Skeletal muscle cell (primary cell): ENCODE measurements around the gene NUP93.
"Not testable (repeated sequence)": the region's sequence is repeated elsewhere in the genome, so short reads cannot be mapped to it uniquely, and the experiment has no call there.

Experiments used
- DNase-seq: peaks from one replicate; pipeline ENCODE4 v3.0.0-alpha.2; 2010; ENCODE audit warnings: low read depth
- H3K4me3 ChIP-seq: 2 replicates; pipeline ENCODE4 v1.5.1; 2011; ENCODE audit warnings: low read depth, mild to moderate bottlenecking, control low read depth, low read length, moderate library complexity

Gene NUP93

GRCh38 chr16:56878282-56878854 is 148.4 kb downstream of the NUP93 start:
- no peak for DNase-seq

DNA sequence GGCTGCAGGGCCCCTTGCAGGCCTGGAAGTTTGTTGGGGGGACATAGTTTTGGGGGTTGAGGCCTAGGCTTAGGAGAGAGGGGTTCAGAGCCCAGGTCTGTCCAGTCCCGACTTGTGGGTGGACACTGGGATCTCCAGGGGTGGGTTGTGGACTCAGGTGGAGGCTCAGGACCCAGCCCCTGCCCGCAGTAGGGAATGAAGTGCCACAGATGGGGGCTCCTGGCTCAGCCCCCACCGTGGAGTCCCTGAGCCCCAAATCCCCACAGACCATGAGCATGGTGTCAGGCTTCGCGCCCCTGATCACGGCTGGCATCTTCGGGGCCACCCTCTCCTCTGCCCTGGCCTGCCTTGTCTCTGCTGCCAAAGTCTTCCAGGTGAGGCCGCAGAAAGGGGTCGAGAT is 149.3 kb downstream of the NUP93 start:
- DNase-seq = no peak
- no peak overlapping the region for H3K4me3 ChIP-seq

More at GRCh38 chr16:56878282-56878854, 148.4 kb downstream of the NUP93 start:
- no peak overlapping the region for H3K4me3 ChIP-seq

- no peak for DNase-seq
- H3K4me3 ChIP-seq = no peak overlapping the region
Measured at GRCh38 chr16:56880176-56880575, 150.2 kb downstream of the NUP93 start.

DNA sequence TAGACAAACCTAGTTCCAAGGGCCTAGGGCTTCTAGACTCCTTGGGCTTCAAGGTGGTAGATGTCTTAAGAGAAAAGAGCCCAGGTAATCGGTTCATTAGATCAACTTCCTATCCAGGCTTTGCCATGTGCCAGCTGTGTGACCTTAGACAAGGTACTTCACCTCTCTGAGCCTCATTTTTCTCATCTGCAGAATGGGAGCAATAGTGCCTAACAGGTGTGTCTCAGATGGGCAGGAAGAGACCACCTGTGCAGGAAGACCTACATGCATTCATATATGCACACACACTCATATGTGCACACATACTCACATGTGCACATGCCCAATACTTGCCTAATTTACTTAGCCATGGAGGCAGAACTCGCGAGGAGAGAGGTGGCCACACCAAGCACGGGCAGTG is 150.8 kb downstream of the NUP93 start:
- DNase-seq = no peak
- H3K4me3 ChIP-seq = no peak overlapping the region

DNA sequence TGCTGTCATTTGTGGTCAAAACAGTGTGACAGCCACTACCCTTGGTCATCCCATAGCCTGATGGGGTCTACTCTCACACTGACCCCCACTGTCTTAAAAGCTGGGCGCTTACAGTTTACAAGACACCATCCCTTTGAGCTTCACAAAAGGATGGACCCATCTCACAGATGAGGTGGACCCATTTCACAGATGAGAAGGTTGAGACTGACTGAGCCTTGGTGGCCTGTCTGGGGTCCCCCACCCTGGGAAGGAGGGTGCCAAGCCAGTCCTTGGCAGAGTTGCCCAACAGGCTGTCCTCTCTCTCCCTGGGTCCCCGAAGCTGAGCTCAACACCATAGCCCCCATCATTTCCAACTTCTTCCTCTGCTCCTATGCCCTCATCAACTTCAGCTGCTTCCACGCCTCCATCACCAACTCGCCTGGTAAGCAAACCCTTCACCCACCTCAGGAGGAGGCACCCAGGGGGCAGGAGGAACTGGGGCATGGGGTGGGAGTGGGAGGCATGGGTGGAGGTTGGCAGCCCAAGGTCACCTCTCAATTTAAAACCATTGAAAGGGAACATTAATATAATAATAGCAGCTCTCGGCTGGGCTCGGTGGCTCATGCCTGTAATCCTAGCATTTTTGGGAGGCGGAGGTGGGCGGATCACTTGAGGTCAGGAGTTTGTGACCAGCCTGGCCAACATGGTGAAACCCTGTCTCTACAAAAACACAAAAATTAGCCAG is 152.3 kb downstream of the NUP93 start:
- no peak for DNase-seq
- no peak overlapping the region for H3K4me3 ChIP-seq

GRCh38 chr16:56883586-56883985 is 153.7 kb downstream of the NUP93 start:
- DNase-seq = no peak
- no peak overlapping the region for H3K4me3 ChIP-seq

GRCh38 chr16:56884026-56884582 is 154.2 kb downstream of the NUP93 start:
- H3K4me3 ChIP-seq = no peak overlapping the region
- no peak for DNase-seq

DNA sequence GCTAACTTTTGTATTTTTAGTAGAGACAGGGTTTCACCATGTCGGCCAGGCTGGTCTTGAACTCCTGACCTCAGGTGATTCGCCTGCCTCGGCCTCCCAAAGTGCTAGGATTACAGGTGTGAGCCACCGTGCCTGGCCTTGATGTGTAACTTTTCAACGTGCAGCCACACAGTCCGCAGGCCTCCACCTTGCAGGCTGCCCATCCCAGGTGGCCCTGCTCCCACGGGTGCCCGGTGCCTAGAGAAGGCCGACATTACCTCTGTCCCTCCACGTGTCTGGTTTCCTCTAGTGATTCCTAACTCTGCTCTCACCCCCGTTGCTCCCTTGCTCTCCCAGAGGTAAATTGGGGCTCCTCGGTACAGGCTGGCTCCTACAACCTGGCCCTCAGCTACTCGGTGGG is 155.0 kb downstream of the NUP93 start:
- H3K4me3 ChIP-seq, DNase-seq: not testable (repeated sequence)

DNA sequence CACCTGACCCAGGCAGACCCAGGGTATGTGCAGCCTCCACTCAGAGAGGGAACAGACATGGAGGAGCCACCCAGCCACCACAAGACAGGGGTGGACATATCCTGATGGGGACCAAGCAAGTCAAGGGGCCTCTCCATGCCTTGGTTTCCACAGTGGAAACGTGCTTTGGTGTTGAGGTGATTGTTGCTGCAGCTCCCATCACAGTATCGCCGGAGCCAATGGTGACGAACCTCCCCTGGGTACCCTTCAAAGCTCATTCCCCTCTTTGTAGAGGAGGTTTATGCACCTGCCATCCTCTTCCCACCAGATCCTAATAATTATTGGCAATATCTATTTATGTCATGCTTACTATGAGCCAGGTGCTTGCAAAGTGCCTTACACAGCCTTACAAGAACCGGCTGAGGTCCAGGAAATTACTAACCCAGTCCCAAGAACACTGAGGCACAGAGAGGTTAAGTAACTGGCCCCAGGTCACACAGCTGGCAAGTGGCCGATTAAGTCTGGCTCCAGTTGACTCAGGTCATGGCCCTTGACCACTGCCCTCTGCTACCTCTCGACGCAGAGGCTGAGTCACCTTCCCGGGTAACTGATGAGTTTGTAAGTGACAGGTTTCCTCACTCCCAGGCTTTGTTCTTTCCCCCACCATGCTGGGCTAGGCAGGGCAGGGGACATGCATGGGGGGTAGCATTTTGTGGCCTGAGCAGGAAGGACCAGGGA is 155.7 kb downstream of the NUP93 start:
- no peak overlapping the region for H3K4me3 ChIP-seq
- DNase-seq = no peak

- DNase-seq = no peak
- H3K4me3 ChIP-seq = no peak overlapping the region
Measured at GRCh38 chr16:56886296-56886695, 156.4 kb downstream of the NUP93 start.

DNA sequence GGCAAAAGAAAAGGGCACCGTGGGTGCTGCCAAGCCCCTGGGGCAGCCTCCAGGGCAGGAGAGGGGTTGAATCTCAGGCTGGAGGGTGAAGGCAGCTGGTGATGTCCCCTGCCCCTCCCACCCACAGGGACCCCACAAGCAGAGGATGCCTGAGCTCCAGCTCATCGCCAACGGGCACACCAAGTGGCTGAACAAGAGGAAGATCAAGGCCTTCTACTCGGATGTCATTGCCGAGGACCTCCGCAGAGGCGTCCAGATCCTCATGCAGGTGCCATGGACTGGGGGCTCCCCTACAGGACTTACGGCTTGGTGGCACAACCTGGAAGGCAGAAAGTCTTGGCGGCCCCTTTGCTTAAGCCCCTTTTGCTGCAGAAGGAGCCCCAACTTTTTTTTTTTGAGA is 156.9 kb downstream of the NUP93 start:
- no peak overlapping the region for H3K4me3 ChIP-seq
- DNase-seq = no peak

- H3K4me3 ChIP-seq = no peak overlapping the region
- DNase-seq = no peak
Measured at GRCh38 chr16:56888806-56889205, 158.9 kb downstream of the NUP93 start.

DNA sequence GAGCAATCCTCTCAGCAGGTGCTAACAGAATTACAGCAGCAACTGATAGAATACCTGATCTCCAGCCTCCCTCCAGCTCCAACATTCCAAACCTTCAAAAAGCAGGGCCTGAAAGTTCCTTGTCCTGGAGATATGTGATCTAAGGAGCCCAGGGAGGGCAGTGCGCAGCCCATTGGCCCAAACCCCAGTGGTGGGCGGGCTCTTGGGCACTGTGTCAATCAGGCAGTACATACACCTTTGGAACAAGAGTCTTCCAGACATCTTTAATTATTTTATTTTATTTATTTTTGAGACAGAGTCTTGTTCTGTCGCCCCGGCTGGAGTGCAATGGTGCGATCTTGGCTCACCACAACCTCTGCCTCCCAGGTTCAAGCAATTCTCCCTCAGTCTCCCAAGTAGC is 159.3 kb downstream of the NUP93 start:
- no peak overlapping the region for H3K4me3 ChIP-seq
- no peak for DNase-seq

GRCh38 chr16:56891685-56892084 is 161.8 kb downstream of the NUP93 start:
- DNase-seq = no peak
- H3K4me3 ChIP-seq = no peak overlapping the region

DNA sequence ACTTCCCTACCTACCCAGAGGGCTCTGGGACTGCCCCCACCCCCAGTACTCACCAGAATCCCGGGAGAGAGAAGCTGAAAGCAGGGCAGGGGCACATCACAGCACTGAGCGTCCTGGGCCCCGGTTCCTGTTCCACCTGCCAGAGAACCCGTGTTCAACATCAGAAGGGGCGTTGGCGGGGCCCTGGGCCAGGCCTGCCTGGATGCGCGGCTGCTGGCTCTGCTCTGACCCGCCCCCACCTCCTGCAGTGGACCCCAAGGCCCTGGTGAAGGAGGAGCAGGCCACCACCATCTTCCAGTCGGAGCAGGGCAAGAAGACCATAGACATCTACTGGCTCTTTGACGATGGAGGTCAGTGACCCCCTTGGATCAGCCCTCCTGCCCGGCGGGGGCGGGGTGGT is 162.8 kb downstream of the NUP93 start:
- no peak overlapping the region for H3K4me3 ChIP-seq
- DNase-seq = no peak

GRCh38 chr16:56894331-56894917 is 164.5 kb downstream of the NUP93 start:
- no peak for DNase-seq
- no peak overlapping the region for H3K4me3 ChIP-seq

- DNase-seq = no peak
- H3K4me3 ChIP-seq = no peak overlapping the region
Measured at GRCh38 chr16:56895813-56896212, 165.9 kb downstream of the NUP93 start.

DNA sequence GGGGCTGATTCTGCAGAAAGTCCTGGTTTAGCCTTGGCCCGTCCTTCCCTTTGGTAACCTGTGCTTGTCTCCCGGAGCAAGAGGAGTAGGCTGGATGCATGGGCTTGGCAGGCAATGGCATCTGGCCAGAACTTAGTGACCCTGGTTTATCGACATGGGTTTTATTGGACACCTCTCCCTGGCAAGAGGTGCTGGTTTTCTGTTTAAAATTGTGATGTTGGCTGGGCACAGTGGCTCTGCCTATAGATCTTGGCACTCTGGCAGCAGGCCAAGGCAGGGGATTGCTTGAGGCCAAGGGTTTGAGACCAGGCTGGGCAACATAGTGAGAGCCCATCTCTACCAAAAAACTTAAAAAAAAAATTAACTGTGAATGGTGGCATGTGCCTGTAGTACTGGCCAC is 166.3 kb downstream of the NUP93 start:
- H3K4me3 ChIP-seq = no peak overlapping the region

GRCh38 chr16:56897026-56897799 is 167.3 kb downstream of the NUP93 start:
- no peak overlapping the region for H3K4me3 ChIP-seq

More for the DNA sequence above, 166.3 kb downstream of the NUP93 start:
- no peak for DNase-seq

More at GRCh38 chr16:56897026-56897799, 167.3 kb downstream of the NUP93 start:
- DNase-seq = no peak
